T-helper 1 cell treated with Interleukin-12 subunit alpha and Interleukin-12 subunit beta and Interleukin-4 antibody, amounts not matched to agents 30 ng/mL and 1 ng/mL, for 36 hours (primary cell): ENCODE results near the gene AKAP13. TPM values are rescaled to one million over a fixed set of nuclear protein-coding genes. Genes with fewer than 3 reads are reported as not detected.
"Not testable (repeated sequence)": the region's sequence is repeated elsewhere in the genome, so short reads cannot be mapped to it uniquely, and the experiment has no call there.

Experiments used
- intact Hi-C: fragments of 100-400 bp; cut with micrococcal nuclease; formaldehyde crosslinking; loops from one replicate; pipeline ENCODE4 v1.15.1; 2024
- total RNA-seq: library from RNA; stranded (reverse); gene quantifications from 2 replicates; pipeline ENCODE4 v1.2.3, GENCODE V29; 2022

AKAP13 gene
- total RNA-seq, 1 donor from 2014 or later, result 184 TPM

GRCh38 chr15:85794598-85795336, 414.4 kb downstream of the AKAP13 start, which contains the start of gene KLHL25:
Gene KLHL25, minus strand, starts transcription at chr15:85794925. Its CDS starts 25,115 bp downstream, at chr15:85769810.
- intact Hi-C loops, result loop anchor here (1.0 to 5.0 kb wide), 7 partner anchors 9 to 814 kb away; no protein-coding TSS in a partner anchor

- intact Hi-C loops, result loop anchor here (2.0 kb wide), 1 partner anchor 213 kb away; no protein-coding TSS in a partner anchor
Observed at GRCh38 chr15:85795337-85796305, 415.2 kb downstream of the AKAP13 start.

- intact Hi-C loops, result not testable (repeated sequence)
Observed at GRCh38 chr15:85796371-85796770, 416.0 kb downstream of the AKAP13 start.
